Kidney (tissue), 14 donors: ENCODE results near the gene APOBEC3A. TPM values are rescaled to one million over a fixed set of nuclear protein-coding genes. Genes with fewer than 3 reads are reported as not detected.

ENCODE experiments used
- DNase-seq, 5 donors: peaks; one replicate each; pipeline ENCODE4 v3.0.0-alpha.2; 2013 to 2020
- FAIRE-seq: peaks from 2 replicates; lab custom pipeline; 2012; peaks lifted over from hg19 to GRCh38; lab: Jason Lieb, UNC
- H3K27ac ChIP-seq, 2 donors: one replicate each; pipeline ENCODE4 v1.7.0; 2013; ENCODE audit warnings: low read depth in 2 of 2, low read length in 2 of 2, inconsistent platforms in 1 of 2
- H3K27me3 ChIP-seq: one replicate; pipeline ENCODE4 v1.7.1; 2013; ENCODE audit warnings: low read length, inconsistent platforms; ENCODE audit not compliant: control insufficient read depth, insufficient read depth
- H3K36me3 ChIP-seq, 3 donors: one replicate each; pipeline versions ENCODE4 v1.7.0 to v1.7.1; 2013; ENCODE audit warnings: low read length in 3 of 3, control low read depth in 1 of 3, inconsistent platforms in 1 of 3; ENCODE audit not compliant: insufficient read depth in 3 of 3, control insufficient read depth in 2 of 3
- H3K4me1 ChIP-seq, 3 donors: one replicate each; pipeline versions ENCODE4 v1.7.0 to v1.7.1; 2013; ENCODE audit warnings: low read length in 3 of 3, inconsistent platforms in 1 of 3, low read depth in 1 of 3; ENCODE audit not compliant: control insufficient read depth in 2 of 3, insufficient read depth in 2 of 3
- H3K4me3 ChIP-seq, 3 donors: one replicate each; pipeline versions ENCODE4 v1.7.0 to v1.8.1; 2013; ENCODE audit warnings: low read length in 3 of 3, control low read depth in 1 of 3, inconsistent platforms in 1 of 3
- H3K9ac ChIP-seq, 3 donors: one replicate each; pipeline versions ENCODE4 v1.7.0 to v1.7.1; 2013; ENCODE audit warnings: low read length in 3 of 3, control low read depth in 1 of 3, inconsistent platforms in 1 of 3
- H3K9me3 ChIP-seq, 3 donors: one replicate each; pipeline versions ENCODE4 v1.7.0 to v1.7.1; 2013; ENCODE audit warnings: low read length in 3 of 3, control low read depth in 1 of 3, inconsistent platforms in 1 of 3; ENCODE audit not compliant: control insufficient read depth in 2 of 3, insufficient read depth in 1 of 3
- intact Hi-C: fragments of 100-400 bp; cut with DNase I; formaldehyde crosslinking; loops from one replicate; pipeline ENCODE4 v1.11.1; 2022
- polyA plus RNA-seq: library from polyadenylated mRNA; stranded (reverse); fragments of 350-450 nt; fragmentation: Illumina TruSeq; extraction: RNeasy Lipid Tissue Mini Kit (QIAGEN cat#74804); gene quantifications from one replicate; pipeline ENCODE4 v1.2.3, GENCODE V29; 2014; ENCODE audit warnings: low read depth, low replicate concordance; ENCODE audit not compliant: insufficient read depth
- total RNA-seq: library from RNA; stranded (reverse); fragmentation: NEBNext Ultra II Directional; extraction: Animal tissue kit (Norgen Biotek cat#: 25700); gene quantifications from one replicate; pipeline ENCODE4 v1.2.1, GENCODE V29; 2021
- TF ChIP-seq, protein P1 (sequence below): IDR thresholded peaks from 3 replicates; pipeline ENCODE4 v1.5.1; 2012; ENCODE audit warnings: mild to moderate bottlenecking, moderate library complexity, borderline replicate concordance; ENCODE audit not compliant: insufficient read depth; ENCODE audit errors: extremely low read depth
- donor health status: control.
- donor health status: control.
- donor health status: control.
- donor health status: control.
- donor health status: control.
- donor health status: DM: yes; HTN: yes; CAD: no.
- donor health status: Normal renal cell carcinoma (clear cell type).

Gene APOBEC3A
- total and polyA plus RNA-seq, 2 donors from 2014 or later: 1.2 TPM; not detected in 1

DNA sequence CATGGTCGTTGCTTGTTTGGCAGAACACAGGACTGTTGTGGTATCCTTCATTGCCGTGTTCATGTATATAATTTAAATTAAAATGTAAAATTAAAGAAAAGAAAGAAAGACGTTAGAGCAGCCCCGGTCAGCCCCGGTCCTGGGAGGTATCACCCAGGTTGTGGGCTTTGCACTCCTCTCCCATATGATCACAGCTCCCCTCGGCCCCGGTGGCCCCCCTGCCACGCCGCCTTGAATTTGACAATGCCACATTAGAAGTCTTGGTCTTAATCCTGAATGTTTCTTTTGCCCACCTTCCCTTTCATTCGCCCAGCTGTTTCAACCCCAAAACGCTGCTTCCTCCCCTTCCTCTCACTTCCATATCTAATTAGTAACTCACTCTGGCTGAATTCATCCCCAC, 11.4 kb downstream of the APOBEC3A start:
- H3K4me1 ChIP-seq: peaks cover 0 to 5% (median 0%) of the 10 kb centered on the region in 3 donors
- H3K9ac ChIP-seq: no peak overlapping the region
- intact Hi-C loops: no loop called here
- TF ChIP-seq, protein P1, sequence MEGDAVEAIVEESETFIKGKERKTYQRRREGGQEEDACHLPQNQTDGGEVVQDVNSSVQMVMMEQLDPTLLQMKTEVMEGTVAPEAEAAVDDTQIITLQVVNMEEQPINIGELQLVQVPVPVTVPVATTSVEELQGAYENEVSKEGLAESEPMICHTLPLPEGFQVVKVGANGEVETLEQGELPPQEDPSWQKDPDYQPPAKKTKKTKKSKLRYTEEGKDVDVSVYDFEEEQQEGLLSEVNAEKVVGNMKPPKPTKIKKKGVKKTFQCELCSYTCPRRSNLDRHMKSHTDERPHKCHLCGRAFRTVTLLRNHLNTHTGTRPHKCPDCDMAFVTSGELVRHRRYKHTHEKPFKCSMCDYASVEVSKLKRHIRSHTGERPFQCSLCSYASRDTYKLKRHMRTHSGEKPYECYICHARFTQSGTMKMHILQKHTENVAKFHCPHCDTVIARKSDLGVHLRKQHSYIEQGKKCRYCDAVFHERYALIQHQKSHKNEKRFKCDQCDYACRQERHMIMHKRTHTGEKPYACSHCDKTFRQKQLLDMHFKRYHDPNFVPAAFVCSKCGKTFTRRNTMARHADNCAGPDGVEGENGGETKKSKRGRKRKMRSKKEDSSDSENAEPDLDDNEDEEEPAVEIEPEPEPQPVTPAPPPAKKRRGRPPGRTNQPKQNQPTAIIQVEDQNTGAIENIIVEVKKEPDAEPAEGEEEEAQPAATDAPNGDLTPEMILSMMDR: no peak
- H3K27ac ChIP-seq: no peak overlapping the region
- no peaks in the 10 kb centered on the region for H3K27me3 ChIP-seq
- DNase-seq (peak in 1 of 5 donors; percentile 23), FAIRE-seq (no peak)
- H3K4me3 ChIP-seq: no peak overlapping the region
- no peaks in the 10 kb centered on the region for H3K9me3 ChIP-seq
- H3K36me3 ChIP-seq: no peaks in the 10 kb centered on the region

DNA sequence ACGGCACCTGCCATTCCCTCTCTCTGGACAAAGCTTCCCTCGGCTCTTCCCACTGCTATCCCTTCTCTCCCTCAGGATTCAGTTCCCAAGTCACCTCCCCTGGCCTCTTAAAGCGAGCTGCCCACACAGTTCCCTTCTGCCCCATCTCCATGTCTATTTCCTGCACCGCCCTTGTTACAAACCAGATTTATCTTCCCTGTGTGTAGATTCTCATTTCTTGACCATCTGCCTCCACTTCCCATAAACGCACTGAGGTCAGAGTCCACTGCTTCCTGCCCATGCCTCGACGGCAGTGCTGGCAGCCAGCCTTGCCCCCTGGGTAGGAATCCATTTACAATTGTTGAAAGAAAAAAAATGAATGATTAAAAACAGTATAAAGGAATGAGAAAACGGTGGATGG, 13.1 kb downstream of the APOBEC3A start:
- FAIRE-seq: no peak
- intact Hi-C loops: no loop called here
- TF ChIP-seq, protein P1: no peak

DNA sequence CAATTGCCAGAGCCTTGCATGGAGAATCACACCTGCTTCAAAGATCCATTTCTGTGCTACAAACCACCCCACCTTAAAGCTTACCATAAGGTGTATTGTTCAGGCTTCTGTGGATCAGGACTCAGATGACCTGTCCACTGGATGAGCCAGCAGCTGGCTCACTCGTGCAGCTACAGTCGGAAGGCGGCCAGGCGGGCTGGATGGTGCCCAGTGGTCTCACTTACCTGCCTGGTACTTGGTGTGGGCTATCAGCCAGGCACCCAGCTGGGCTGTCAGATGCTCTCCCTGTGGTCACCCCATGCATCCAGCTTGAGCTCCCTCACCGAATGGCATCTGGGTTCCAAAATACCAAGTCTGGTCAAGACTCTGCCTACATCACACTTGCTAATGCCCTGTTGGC, 13.8 kb downstream of the APOBEC3A start:
- H3K36me3 ChIP-seq: no peaks in the 10 kb centered on the region
- H3K4me1 ChIP-seq: no peaks in the 10 kb centered on the region
- no peaks in the 10 kb centered on the region for H3K9me3 ChIP-seq
- DNase-seq (no peak), FAIRE-seq (no peak)
- TF ChIP-seq, protein P1: no peak
- intact Hi-C loops: no loop called here
- H3K4me3 ChIP-seq: no peak overlapping the region
- no peak overlapping the region for H3K9ac ChIP-seq
- H3K27me3 ChIP-seq: no peaks in the 10 kb centered on the region
- no peak overlapping the region for H3K27ac ChIP-seq

More for the DNA sequence above, 13.1 kb downstream of the APOBEC3A start:
- DNase-seq: no peak
- Histone ChIP-seq H3K9ac (no peak overlapping the region), H3K4me3 (no peak overlapping the region), H3K9me3 (no peaks in the 10 kb centered on the region), H3K4me1 (no peaks in the 10 kb centered on the region), H3K27me3 (no peaks in the 10 kb centered on the region), H3K36me3 (no peaks in the 10 kb centered on the region), H3K27ac (no peak overlapping the region)

DNA sequence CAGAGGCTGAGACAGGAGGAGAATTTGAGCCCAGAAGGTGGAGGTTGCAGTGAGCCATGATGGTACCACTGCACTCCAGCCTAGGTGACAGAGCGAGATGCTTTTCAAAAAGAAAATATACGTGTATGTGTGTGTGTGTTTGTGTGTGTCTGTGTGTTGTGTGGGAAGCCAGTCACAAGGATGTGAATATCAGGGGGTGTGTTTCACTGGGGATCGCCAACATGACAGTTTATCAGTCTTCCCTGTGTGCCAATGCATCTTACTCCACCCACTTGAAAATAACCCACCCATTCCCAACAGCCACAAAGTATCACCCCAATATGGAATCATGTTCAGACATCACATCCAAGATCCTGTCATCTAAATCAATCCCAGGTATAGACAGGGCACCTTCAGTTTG, 14.4 kb downstream of the APOBEC3A start:
- intact Hi-C loops: no loop called here
- TF ChIP-seq, protein P1: no peak

More for the DNA sequence above, 14.4 kb downstream of the APOBEC3A start:
- Histone ChIP-seq H3K9me3 (no peaks in the 10 kb centered on the region), H3K36me3 (no peaks in the 10 kb centered on the region), H3K4me3 (no peak overlapping the region), H3K27ac (no peak overlapping the region), H3K4me1 (no peaks in the 10 kb centered on the region), H3K27me3 (no peaks in the 10 kb centered on the region), H3K9ac (no peak overlapping the region)
- no peak for FAIRE-seq
- no peak for DNase-seq
